Adipocyte (in vitro differentiated cells): ENCODE measurements around the gene CLC.

Experiments
- DNase-seq: peaks from one replicate; pipeline ENCODE4 v3.0.0-alpha.2; 2015; ENCODE audit warnings: low read depth
- H3K27me3 ChIP-seq: replicated peaks from 2 replicates; pipeline ENCODE4 v1.7.0; 2013; ENCODE audit warnings: mild to moderate bottlenecking, low read length, moderate library complexity; ENCODE audit not compliant: control insufficient read depth, insufficient read depth
- H3K36me3 ChIP-seq: 2 replicates; pipeline ENCODE4 v1.7.0; 2013; ENCODE audit warnings: low read length, mild to moderate bottlenecking, moderate library complexity; ENCODE audit not compliant: control insufficient read depth, insufficient read depth, severe bottlenecking
- H3K4me1 ChIP-seq: 2 replicates; pipeline ENCODE4 v1.7.0; 2013; ENCODE audit warnings: mild to moderate bottlenecking, low read length, moderate library complexity; ENCODE audit not compliant: control insufficient read depth, insufficient read depth
- H3K4me3 ChIP-seq: 2 replicates; pipeline ENCODE4 v1.7.0; 2013; ENCODE audit warnings: mild to moderate bottlenecking, low read length, moderate library complexity
- H3K9ac ChIP-seq: 2 replicates; pipeline ENCODE4 v1.7.0; 2013; ENCODE audit warnings: mild to moderate bottlenecking, low read length, moderate library complexity
- H3K9me3 ChIP-seq: 2 replicates; pipeline ENCODE4 v1.7.0; 2013; ENCODE audit warnings: mild to moderate bottlenecking, low read length, moderate library complexity; ENCODE audit not compliant: control insufficient read depth

CLC gene

DNA sequence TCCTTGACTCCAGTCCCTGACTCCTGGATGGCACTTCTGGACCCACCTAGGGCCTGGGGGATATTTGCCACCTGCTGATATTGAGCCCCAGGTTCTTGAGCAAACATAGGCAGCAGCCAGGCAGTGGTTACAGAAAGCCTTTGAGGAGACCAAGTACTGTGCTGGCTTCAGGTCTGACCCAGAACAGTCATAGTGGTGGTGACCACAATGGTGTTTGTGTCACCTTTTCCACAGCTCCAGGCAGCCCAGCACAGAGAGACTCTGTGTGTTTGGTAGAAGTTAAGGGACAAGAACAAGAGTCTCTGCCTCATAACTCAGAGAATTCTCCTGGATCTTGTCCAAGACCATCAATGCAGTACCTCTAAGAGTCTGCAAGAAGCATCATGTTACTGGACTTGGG is 14.6 kb upstream of the CLC start:
- Histone ChIP-seq H3K4me1 (no peaks in the 10 kb centered on the region), H3K9me3 (no peaks in the 10 kb centered on the region), H3K27me3 (peaks cover 32% of the 10 kb centered on the region), H3K4me3 (no peak overlapping the region), H3K9ac (no peak overlapping the region), H3K36me3 (no peaks in the 10 kb centered on the region)
- no peak for DNase-seq

- H3K9me3 ChIP-seq: no peaks in the 10 kb centered on the region
- no peaks in the 10 kb centered on the region for H3K4me1 ChIP-seq
- no peak for DNase-seq
- H3K4me3 ChIP-seq: no peak overlapping the region
- H3K9ac ChIP-seq: no peak overlapping the region
- peaks cover 16% of the 10 kb centered on the region for H3K27me3 ChIP-seq
- no peaks in the 10 kb centered on the region for H3K36me3 ChIP-seq
Observed at GRCh38 chr19:39749981-39750380, 12.2 kb upstream of the CLC start.

DNA sequence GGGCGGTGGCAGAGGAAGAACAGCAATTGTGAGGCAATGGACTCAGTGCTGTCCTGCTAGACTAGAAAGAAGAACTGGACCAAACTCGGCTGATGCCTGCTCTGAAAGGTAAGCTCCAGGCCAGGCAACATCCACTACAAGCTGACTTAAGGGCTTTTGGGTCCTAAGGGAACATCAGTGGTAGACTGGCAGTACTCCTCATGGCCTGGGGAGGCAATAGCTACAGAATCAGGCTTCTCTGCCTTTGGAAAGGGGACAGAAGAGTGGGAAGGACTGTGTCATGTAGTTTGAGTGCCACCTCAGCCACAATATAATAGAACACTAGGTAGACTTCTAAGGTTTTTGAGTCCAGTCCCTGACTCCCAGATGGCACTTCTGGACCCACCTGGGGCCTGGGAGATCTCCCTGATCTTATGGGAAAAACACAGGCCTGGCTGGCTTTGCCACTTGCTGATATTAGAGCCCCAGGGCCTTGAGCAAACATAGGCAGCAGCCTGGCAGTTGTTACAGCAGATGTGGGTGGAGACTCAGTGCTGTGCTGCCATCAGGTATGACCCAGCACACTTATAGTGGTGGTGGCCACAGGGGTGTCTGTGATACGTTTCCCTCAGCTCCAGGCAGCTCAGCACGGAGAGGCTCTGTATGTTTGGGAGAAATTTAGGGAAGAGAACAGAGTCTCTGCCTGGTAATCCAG is 9.2 kb upstream of the CLC start:
- Histone ChIP-seq H3K4me1 (no peaks in the 10 kb centered on the region), H3K4me3 (no peak overlapping the region), H3K27me3 (peaks cover 16% of the 10 kb centered on the region), H3K9me3 (no peaks in the 10 kb centered on the region), H3K36me3 (no peaks in the 10 kb centered on the region), H3K9ac (no peak overlapping the region)
- DNase-seq: no peak

- H3K4me1 ChIP-seq: no peaks in the 10 kb centered on the region
- no peaks in the 10 kb centered on the region for H3K9me3 ChIP-seq
- no peak overlapping the region for H3K4me3 ChIP-seq
- DNase-seq: no peak
- no peaks in the 10 kb centered on the region for H3K36me3 ChIP-seq
- H3K27me3 ChIP-seq: peaks cover 5% of the 10 kb centered on the region
- no peak overlapping the region for H3K9ac ChIP-seq
Observed at GRCh38 chr19:39745643-39746042, 7.8 kb upstream of the CLC start.

GRCh38 chr19:39740395-39740794 is 2.6 kb upstream of the CLC start:
- Histone ChIP-seq H3K9me3 (no peaks in the 10 kb centered on the region), H3K4me1 (no peaks in the 10 kb centered on the region), H3K36me3 (no peaks in the 10 kb centered on the region), H3K27me3 (peaks cover 7% of the 10 kb centered on the region), H3K4me3 (no peak overlapping the region), H3K9ac (no peak overlapping the region)
- DNase-seq: no peak

GRCh38 chr19:39738814-39739213 is 985 bp upstream of the CLC start:
- H3K27me3 ChIP-seq: peaks cover 11% of the 10 kb centered on the region
- H3K36me3 ChIP-seq: no peaks in the 10 kb centered on the region

GRCh38 chr19:39737351-39737750 is 478 bp downstream of the CLC start:
- no peaks in the 10 kb centered on the region for H3K4me1 ChIP-seq
- H3K9me3 ChIP-seq: no peaks in the 10 kb centered on the region
- H3K27me3 ChIP-seq: peaks cover 11% of the 10 kb centered on the region
- H3K9ac ChIP-seq: no peak overlapping the region
- no peaks in the 10 kb centered on the region for H3K36me3 ChIP-seq
- no peak for DNase-seq
- H3K4me3 ChIP-seq: no peak overlapping the region

More at GRCh38 chr19:39738814-39739213, 985 bp upstream of the CLC start:
- Histone ChIP-seq H3K9ac (no peak overlapping the region), H3K4me1 (no peaks in the 10 kb centered on the region), H3K4me3 (no peak overlapping the region), H3K9me3 (no peaks in the 10 kb centered on the region)
- DNase-seq: no peak

DNA sequence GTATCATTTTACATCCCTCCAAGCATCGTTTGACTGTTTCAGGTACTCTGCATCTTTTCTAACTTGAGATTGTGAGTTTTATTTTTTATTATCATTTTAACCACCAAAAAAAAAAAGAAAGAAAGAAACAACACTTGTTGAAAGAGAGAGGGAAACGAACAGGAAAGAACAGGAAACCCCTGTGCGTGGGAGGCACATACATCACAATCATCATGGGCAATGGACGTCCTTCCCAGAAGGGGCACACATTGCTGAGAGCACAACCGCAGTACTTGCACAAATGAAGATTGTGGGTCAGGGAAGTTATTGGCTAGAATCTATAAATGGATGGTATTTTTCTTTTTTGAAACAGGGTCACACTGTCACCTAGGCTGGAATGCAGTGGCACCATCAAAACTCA is 1.7 kb downstream of the CLC start:
- no peaks in the 10 kb centered on the region for H3K9me3 ChIP-seq
- H3K9ac ChIP-seq: no peak overlapping the region
- no peaks in the 10 kb centered on the region for H3K36me3 ChIP-seq
- no peak overlapping the region for H3K4me3 ChIP-seq
- DNase-seq: no peak
- peaks cover 11% of the 10 kb centered on the region for H3K27me3 ChIP-seq
- no peaks in the 10 kb centered on the region for H3K4me1 ChIP-seq

- no peaks in the 10 kb centered on the region for H3K9me3 ChIP-seq
- no peak overlapping the region for H3K4me3 ChIP-seq
- H3K9ac ChIP-seq: no peak overlapping the region
- H3K27me3 ChIP-seq: peaks cover 11% of the 10 kb centered on the region
- no peaks in the 10 kb centered on the region for H3K36me3 ChIP-seq
- H3K4me1 ChIP-seq: no peaks in the 10 kb centered on the region
- DNase-seq: no peak
Observed at GRCh38 chr19:39735688-39736087, 2.1 kb downstream of the CLC start.

GRCh38 chr19:39733841-39734240 is 4.0 kb downstream of the CLC start:
- Histone ChIP-seq H3K4me1 (no peaks in the 10 kb centered on the region), H3K36me3 (no peaks in the 10 kb centered on the region), H3K9me3 (no peaks in the 10 kb centered on the region), H3K9ac (no peak overlapping the region), H3K4me3 (no peak overlapping the region), H3K27me3 (peaks cover 11% of the 10 kb centered on the region)
- DNase-seq: no peak

GRCh38 chr19:39731685-39732084 is 6.1 kb downstream of the CLC start:
- Histone ChIP-seq H3K27me3 (peaks cover 9% of the 10 kb centered on the region), H3K9ac (no peak overlapping the region), H3K4me1 (no peaks in the 10 kb centered on the region), H3K4me3 (no peak overlapping the region), H3K36me3 (no peaks in the 10 kb centered on the region), H3K9me3 (no peaks in the 10 kb centered on the region)
- DNase-seq: no peak

GRCh38 chr19:39729594-39729993 is 8.2 kb downstream of the CLC start:
- H3K9ac ChIP-seq: no peak overlapping the region
- no peak for DNase-seq
- peaks cover 13% of the 10 kb centered on the region for H3K27me3 ChIP-seq
- no peaks in the 10 kb centered on the region for H3K9me3 ChIP-seq
- no peaks in the 10 kb centered on the region for H3K4me1 ChIP-seq
- no peaks in the 10 kb centered on the region for H3K36me3 ChIP-seq
- no peak overlapping the region for H3K4me3 ChIP-seq
